ENCODE measurements around the gene TAOK1.

DNA sequence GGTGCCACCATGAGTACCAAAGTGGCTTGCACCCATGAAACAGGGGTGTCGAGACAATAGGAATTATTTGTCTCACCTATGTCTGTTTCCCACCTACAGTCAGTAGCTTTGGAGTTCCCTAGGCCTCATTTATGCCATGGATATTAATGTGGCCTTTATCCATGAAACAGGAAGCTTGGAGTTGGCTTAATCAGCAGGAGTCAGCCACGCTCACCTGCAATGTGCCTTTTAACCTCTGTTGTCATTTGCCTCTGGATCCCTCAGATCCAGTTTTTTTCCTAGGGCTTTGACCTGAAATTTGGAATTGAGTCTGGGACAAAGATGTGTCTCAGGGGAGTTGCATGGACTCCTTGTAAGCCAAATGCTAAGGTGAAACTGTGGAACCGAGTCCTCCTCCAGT is 44.4 kb downstream of the TAOK1 start:
- TF ChIP-seq, protein P1, sequence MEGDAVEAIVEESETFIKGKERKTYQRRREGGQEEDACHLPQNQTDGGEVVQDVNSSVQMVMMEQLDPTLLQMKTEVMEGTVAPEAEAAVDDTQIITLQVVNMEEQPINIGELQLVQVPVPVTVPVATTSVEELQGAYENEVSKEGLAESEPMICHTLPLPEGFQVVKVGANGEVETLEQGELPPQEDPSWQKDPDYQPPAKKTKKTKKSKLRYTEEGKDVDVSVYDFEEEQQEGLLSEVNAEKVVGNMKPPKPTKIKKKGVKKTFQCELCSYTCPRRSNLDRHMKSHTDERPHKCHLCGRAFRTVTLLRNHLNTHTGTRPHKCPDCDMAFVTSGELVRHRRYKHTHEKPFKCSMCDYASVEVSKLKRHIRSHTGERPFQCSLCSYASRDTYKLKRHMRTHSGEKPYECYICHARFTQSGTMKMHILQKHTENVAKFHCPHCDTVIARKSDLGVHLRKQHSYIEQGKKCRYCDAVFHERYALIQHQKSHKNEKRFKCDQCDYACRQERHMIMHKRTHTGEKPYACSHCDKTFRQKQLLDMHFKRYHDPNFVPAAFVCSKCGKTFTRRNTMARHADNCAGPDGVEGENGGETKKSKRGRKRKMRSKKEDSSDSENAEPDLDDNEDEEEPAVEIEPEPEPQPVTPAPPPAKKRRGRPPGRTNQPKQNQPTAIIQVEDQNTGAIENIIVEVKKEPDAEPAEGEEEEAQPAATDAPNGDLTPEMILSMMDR (IDR thresholded peaks at IDR 0.05), result no peak
- no peak for TF ChIP-seq POLR2A (IDR thresholded peaks at IDR 0.05)
